Lower leg skin (tissue), 4 donors: ENCODE measurements around the gene EML1. TPM values are rescaled to one million over a fixed set of nuclear protein-coding genes. Genes with fewer than 3 reads are reported as not detected.
A peak's percentile ranks its signal among the peaks of the same experiment; 100 is the strongest.

Experiments
- DNase-seq, 2 donors: peaks; one replicate each; pipeline ENCODE4 v3.0.0-alpha.2; 2019; ENCODE audit warnings: low spot score in 2 of 2
- H3K4me3 ChIP-seq: fragments of 200-600 bp; sonication (generic); 2 replicates; pipeline ENCODE4 v1.5.1; 2017; ENCODE audit warnings: mild to moderate bottlenecking, low read depth; ENCODE audit not compliant: poor library complexity, severe bottlenecking
- CTCF ChIP-seq, 3 donors: fragments of 450-650 bp; IDR thresholded peaks; one replicate each; pipeline ENCODE4 v1.5.1; 2016; ENCODE audit warnings: antibody characterized with exemption in 3 of 3, mild to moderate bottlenecking in 3 of 3, moderate library complexity in 2 of 3
- POLR2A ChIP-seq, 2 donors: fragments of 450-650 bp; IDR thresholded peaks; one replicate each; pipeline ENCODE4 v1.6.1; 2016 to 2017; ENCODE audit warnings: antibody characterized with exemption in 2 of 2, mild to moderate bottlenecking in 1 of 2, moderate library complexity in 1 of 2
- WGBS, 2 donors: methylation state at CpG; one replicate each; pipeline ENCODE4 v1.1.5; 2018; 5-methylcytosine and 5-hydroxymethylcytosine counted together
- intact Hi-C: fragments of 100-400 bp; cut with DNase I; formaldehyde crosslinking; loops from one replicate; pipeline ENCODE4 v1.15.0; 2023; ENCODE audit warnings: low total_unique reads
- total RNA-seq, 4 donors: library from RNA; depleted of rRNA; stranded (reverse); fragments of >200 nt; gene quantifications; one replicate each; pipeline ENCODE4 v1.1.0, GENCODE V29; 2016

Gene EML1
- total RNA-seq, 4 donors from 2014 or later = 10.7 to 24.7 (median 21.3) TPM

GRCh38 chr14:99817331-99817730 is 24.1 kb downstream of the EML1 start:
- DNase-seq = peak in 1 of 2 donors; percentile 66
- WGBS, 2 donors = 89 to 94% methylated on average over 10 of the region's 10 CpGs

GRCh38 chr14:99818503-99819036 is 25.4 kb downstream of the EML1 start:
- DNase-seq = peak in 1 of 2 donors; percentile 43
- WGBS, 2 donors = 82 to 85% methylated on average over 11 of the region's 11 CpGs
- H3K4me3 ChIP-seq = no peak overlapping the region
- intact Hi-C loops = no loop called here
- TF ChIP-seq POLR2A (IDR thresholded peaks at IDR 0.05) (no peak), CTCF (IDR thresholded peaks at IDR 0.05) (no peak)

More at GRCh38 chr14:99817331-99817730, 24.1 kb downstream of the EML1 start:
- H3K4me3 ChIP-seq = no peak overlapping the region
- intact Hi-C loops = no loop called here
- TF ChIP-seq POLR2A (IDR thresholded peaks at IDR 0.05) = no peak

GRCh38 chr14:99819514-99819913 is 26.3 kb downstream of the EML1 start:
- no peak overlapping the region for H3K4me3 ChIP-seq
- peak in 1 of 2 donors; percentile 71 for DNase-seq
- intact Hi-C loops = no loop called here
- TF ChIP-seq CTCF (IDR thresholded peaks at IDR 0.05) (no peak), POLR2A (IDR thresholded peaks at IDR 0.05) (no peak)
- 67 to 70% methylated on average over 15 of the region's 15 CpGs for WGBS, 2 donors

GRCh38 chr14:99820702-99821331 is 27.6 kb downstream of the EML1 start:
- intact Hi-C loops = no loop called here
- DNase-seq = peak in 1 of 2 donors; percentile 68
- WGBS, 2 donors = 94 to 95% methylated on average over 10 of the region's 10 CpGs
- no peak for TF ChIP-seq CTCF (IDR thresholded peaks at IDR 0.05)
- H3K4me3 ChIP-seq = no peak overlapping the region

- WGBS, 2 donors = 34 to 46% methylated on average over 8 of the region's 8 CpGs
- TF ChIP-seq POLR2A (IDR thresholded peaks at IDR 0.05) = no peak
- no peak for TF ChIP-seq CTCF (IDR thresholded peaks at IDR 0.05)
- intact Hi-C loops = no loop called here
- peak in 1 of 2 donors; percentile 25 for DNase-seq
- H3K4me3 ChIP-seq = no peak overlapping the region
Observed at GRCh38 chr14:99821519-99822508, 28.6 kb downstream of the EML1 start.
